Trophoblast cell (in vitro differentiated cells and primary cell): ENCODE data around the gene ZFYVE28.

ENCODE experiments used
- DNase-seq, 2 donors: peaks; one replicate each; pipeline ENCODE4 v3.0.0-alpha.2; 2016
- H2AFZ ChIP-seq: 2 replicates; pipeline ENCODE4 v1.6.1; 2013; ENCODE audit warnings: low read length, moderate library complexity, mild to moderate bottlenecking; ENCODE audit not compliant: insufficient read depth, poor library complexity
- H2AK5ac ChIP-seq: 2 replicates; pipeline ENCODE4 v1.6.1; 2013; ENCODE audit warnings: mild to moderate bottlenecking, low read length
- H2BK120ac ChIP-seq: 2 replicates; pipeline ENCODE4 v1.6.1; 2013; ENCODE audit warnings: low read length, mild to moderate bottlenecking, moderate library complexity; ENCODE audit not compliant: insufficient read depth, poor library complexity
- H2BK12ac ChIP-seq: 2 replicates; pipeline ENCODE4 v1.6.1; 2013; ENCODE audit warnings: mild to moderate bottlenecking, low read length, moderate library complexity
- H2BK5ac ChIP-seq: 2 replicates; pipeline ENCODE4 v1.6.1; 2013; ENCODE audit warnings: low read length, low read depth, moderate library complexity, mild to moderate bottlenecking; ENCODE audit not compliant: poor library complexity
- H3K14ac ChIP-seq: 2 replicates; pipeline ENCODE4 v1.6.1; 2013; ENCODE audit warnings: mild to moderate bottlenecking, low read length
- H3K18ac ChIP-seq: 2 replicates; pipeline ENCODE4 v1.6.1; 2013; ENCODE audit warnings: mild to moderate bottlenecking, low read length
- H3K23ac ChIP-seq: 2 replicates; pipeline ENCODE4 v1.6.1; 2013; ENCODE audit warnings: low read length
- H3K27ac ChIP-seq: 2 replicates; pipeline ENCODE4 v1.5.1; 2013; ENCODE audit warnings: low read depth, mild to moderate bottlenecking, inconsistent platforms, low read length, moderate library complexity
- H3K27me3 ChIP-seq: 2 replicates; pipeline ENCODE4 v1.6.1; 2013; ENCODE audit warnings: inconsistent platforms, mild to moderate bottlenecking, low read length, moderate library complexity; ENCODE audit not compliant: insufficient read depth
- H3K36me3 ChIP-seq, 2 experiments: 1 replicate in 1 of 2; 2 replicates in 1 of 2; pipeline ENCODE4 v1.6.1; 2013; ENCODE audit warnings: low read length in 2 of 2, mild to moderate bottlenecking in 2 of 2, moderate library complexity in 1 of 2; ENCODE audit not compliant: insufficient read depth in 2 of 2, control insufficient read depth in 1 of 2
- H3K4ac ChIP-seq: 2 replicates; pipeline ENCODE4 v1.6.1; 2013; ENCODE audit warnings: low read depth, mild to moderate bottlenecking, low read length, moderate library complexity
- H3K4me1 ChIP-seq, 2 experiments: 1 replicate in 1 of 2; 2 replicates in 1 of 2; pipeline ENCODE4 v1.6.1; 2013; ENCODE audit warnings: low read length in 2 of 2, mild to moderate bottlenecking in 2 of 2, moderate library complexity in 1 of 2; ENCODE audit not compliant: insufficient read depth in 2 of 2, control insufficient read depth in 1 of 2
- H3K4me2 ChIP-seq: 2 replicates; pipeline ENCODE4 v1.6.1; 2013; ENCODE audit warnings: inconsistent platforms, mild to moderate bottlenecking, low read length, moderate library complexity
- H3K4me3 ChIP-seq: 2 replicates; pipeline ENCODE4 v1.5.1; 2013; ENCODE audit warnings: mild to moderate bottlenecking, low read depth, low read length, inconsistent platforms
- H3K79me1 ChIP-seq: one replicate; pipeline ENCODE4 v1.6.1; 2013; ENCODE audit warnings: low read length
- H3K79me2 ChIP-seq: 2 replicates; pipeline ENCODE4 v1.6.1; 2013; ENCODE audit warnings: low read length, mild to moderate bottlenecking; ENCODE audit not compliant: control insufficient read depth, insufficient read depth, poor library complexity
- H3K9ac ChIP-seq: 2 replicates; pipeline ENCODE4 v1.6.1; 2013; ENCODE audit warnings: mild to moderate bottlenecking, low read length
- H3K9me3 ChIP-seq: 2 replicates; pipeline ENCODE4 v1.6.1; 2013; ENCODE audit warnings: low read depth, mild to moderate bottlenecking, control low read depth, inconsistent platforms, low read length; ENCODE audit not compliant: insufficient read depth
- H4K12ac ChIP-seq: 2 replicates; pipeline ENCODE4 v1.6.1; 2013; ENCODE audit warnings: low read depth, mild to moderate bottlenecking, low read length, moderate library complexity
- H4K8ac ChIP-seq: 2 replicates; pipeline ENCODE4 v1.6.1; 2013; ENCODE audit warnings: low read depth, mild to moderate bottlenecking, low read length, moderate library complexity
- H4K91ac ChIP-seq: one replicate; pipeline ENCODE4 v1.6.1; 2013; ENCODE audit warnings: low read depth, mild to moderate bottlenecking, low read length, moderate library complexity
- WGBS: extraction: QIAGEN DNeasy Blood & Tissue Kit; methylation state at CpG from one replicate; pipeline ENCODE4 v1.1.7; 2013; ENCODE audit warnings: missing lambda C conversion rate; ENCODE audit not compliant: insufficient read length, insufficient coverage; ENCODE audit errors: extremely low coverage; 5-methylcytosine and 5-hydroxymethylcytosine counted together

ZFYVE28 gene

DNA sequence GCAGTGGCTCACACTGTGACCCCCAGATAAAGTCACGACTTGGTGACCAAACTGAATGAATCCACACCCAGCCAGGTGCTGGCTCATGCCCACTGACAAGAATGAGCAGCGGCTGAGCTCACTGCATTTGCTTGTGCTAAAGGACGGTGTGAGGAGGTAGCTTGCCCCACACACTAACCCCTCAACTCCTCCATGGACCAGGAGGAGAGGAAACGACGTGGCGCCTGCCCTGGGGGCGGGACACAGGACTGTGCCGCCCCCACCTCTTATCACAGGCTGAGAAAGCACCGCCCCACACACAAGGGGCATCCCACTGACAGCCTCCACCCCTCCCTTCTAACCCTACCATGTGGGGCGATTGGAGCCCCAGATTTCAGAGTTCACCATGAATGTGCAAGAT lies 43.0 kb downstream of the ZFYVE28 start:
- Histone ChIP-seq H2BK5ac (no peak overlapping the region), H3K9ac (no peak overlapping the region), H2AFZ (no peak overlapping the region), H3K79me2 (no peaks in the 10 kb centered on the region), H2BK120ac (no peak overlapping the region), H3K4ac (no peak overlapping the region), H3K23ac (no peak overlapping the region), H3K79me1 (no peaks in the 10 kb centered on the region), H4K8ac (no peak overlapping the region), H3K14ac (no peak overlapping the region), H3K27me3 (no peaks in the 10 kb centered on the region), H2BK12ac (no peak overlapping the region), H3K27ac (no peak overlapping the region), H3K36me3 (no peaks in the 10 kb centered on the region), H4K91ac (no peak overlapping the region), H3K4me1 (no peaks in the 10 kb centered on the region), H3K9me3 (peaks cover 19% of the 10 kb centered on the region), H3K4me2 (no peak overlapping the region), H4K12ac (no peak overlapping the region), H2AK5ac (no peak overlapping the region), H3K4me3 (no peak overlapping the region), H3K18ac (no peak overlapping the region)
- no CpG with 5 or more reads among the region's 10 CpGs for WGBS
- DNase-seq = no peak

DNA sequence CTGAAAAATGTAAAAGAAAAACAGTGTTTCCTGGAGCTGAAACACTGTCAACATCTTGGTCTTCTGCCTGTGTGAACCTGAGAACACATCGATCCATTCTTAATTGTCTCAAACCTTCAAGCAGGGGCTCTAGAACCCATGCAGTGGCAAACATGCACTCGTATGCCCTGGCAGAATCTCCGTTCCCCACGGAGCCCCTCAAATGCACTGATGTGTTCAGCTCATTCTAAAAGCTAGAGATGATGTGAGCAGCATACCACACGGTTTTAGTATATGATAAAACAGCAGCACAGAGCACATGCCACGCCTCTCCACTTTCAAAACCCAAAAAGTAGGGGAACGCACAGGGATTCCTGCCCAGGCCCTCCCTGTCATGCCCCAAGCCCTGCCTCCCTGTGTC lies 44.9 kb downstream of the ZFYVE28 start:
- H3K4me1 ChIP-seq = no peaks in the 10 kb centered on the region
- no peak overlapping the region for H3K4ac ChIP-seq
- no peak overlapping the region for H4K91ac ChIP-seq
- H2AK5ac ChIP-seq = no peak overlapping the region
- no peaks in the 10 kb centered on the region for H3K27me3 ChIP-seq
- no peak overlapping the region for H3K4me2 ChIP-seq
- no peak overlapping the region for H2AFZ ChIP-seq
- no peak overlapping the region for H3K9ac ChIP-seq
- no peak for DNase-seq
- no peak overlapping the region for H3K14ac ChIP-seq
- H3K4me3 ChIP-seq = no peak overlapping the region
- no peaks in the 10 kb centered on the region for H3K79me2 ChIP-seq
- no peak overlapping the region for H3K23ac ChIP-seq
- WGBS = no CpG with 5 or more reads among the region's 7 CpGs
- H3K9me3 ChIP-seq = peaks cover 21% of the 10 kb centered on the region
- H2BK120ac ChIP-seq = no peak overlapping the region
- no peak overlapping the region for H3K18ac ChIP-seq
- no peak overlapping the region for H2BK5ac ChIP-seq
- H2BK12ac ChIP-seq = no peak overlapping the region
- H3K79me1 ChIP-seq = no peaks in the 10 kb centered on the region
- H3K27ac ChIP-seq = no peak overlapping the region
- no peak overlapping the region for H4K12ac ChIP-seq
- H3K36me3 ChIP-seq = no peaks in the 10 kb centered on the region
- H4K8ac ChIP-seq = no peak overlapping the region

DNA sequence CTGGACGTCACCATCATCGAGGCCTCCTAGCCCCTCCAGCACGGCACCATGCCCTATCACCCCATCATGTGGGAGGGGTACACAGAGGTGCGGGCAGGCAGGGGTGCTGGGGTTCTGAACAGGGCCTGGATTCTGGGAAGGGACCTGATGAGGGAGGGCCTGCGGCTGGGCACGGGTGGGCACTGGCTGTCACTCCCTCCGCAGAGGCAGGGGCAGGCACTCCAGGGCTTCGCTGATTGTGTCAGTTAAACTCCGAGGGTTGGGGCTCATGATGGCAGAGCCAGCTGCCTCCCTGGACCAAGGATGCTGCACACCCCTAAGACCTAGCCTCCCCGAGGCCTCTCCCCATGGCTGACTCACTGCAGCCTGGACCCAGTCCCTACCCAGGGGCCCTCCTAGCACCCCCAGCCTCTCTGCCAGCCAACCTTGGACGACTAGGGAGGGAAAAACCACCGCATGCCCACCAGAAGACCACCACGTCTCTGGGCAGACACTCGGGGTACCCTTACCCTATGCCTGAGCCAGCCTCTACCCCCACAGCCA lies 45.9 kb downstream of the ZFYVE28 start:
- H2BK5ac ChIP-seq = no peak overlapping the region
- DNase-seq = no peak
- no peaks in the 10 kb centered on the region for H3K27me3 ChIP-seq
- H3K23ac ChIP-seq = no peak overlapping the region
- H3K36me3 ChIP-seq = no peaks in the 10 kb centered on the region
- no peak overlapping the region for H3K18ac ChIP-seq
- H4K12ac ChIP-seq = no peak overlapping the region
- no peak overlapping the region for H2BK120ac ChIP-seq
- no peak overlapping the region for H4K8ac ChIP-seq
- no CpG with 5 or more reads among the region's 14 CpGs for WGBS
- H3K4me2 ChIP-seq = no peak overlapping the region
- H2AFZ ChIP-seq = no peak overlapping the region
- H3K9ac ChIP-seq = no peak overlapping the region
- peaks cover 21% of the 10 kb centered on the region for H3K9me3 ChIP-seq
- H3K4me1 ChIP-seq = no peaks in the 10 kb centered on the region
- H3K79me1 ChIP-seq = no peaks in the 10 kb centered on the region
- H3K4me3 ChIP-seq = no peak overlapping the region
- no peak overlapping the region for H2AK5ac ChIP-seq
- H4K91ac ChIP-seq = no peak overlapping the region
- H3K4ac ChIP-seq = no peak overlapping the region
- H3K79me2 ChIP-seq = no peaks in the 10 kb centered on the region
- H3K14ac ChIP-seq = no peak overlapping the region
- no peak overlapping the region for H3K27ac ChIP-seq
- no peak overlapping the region for H2BK12ac ChIP-seq

DNA sequence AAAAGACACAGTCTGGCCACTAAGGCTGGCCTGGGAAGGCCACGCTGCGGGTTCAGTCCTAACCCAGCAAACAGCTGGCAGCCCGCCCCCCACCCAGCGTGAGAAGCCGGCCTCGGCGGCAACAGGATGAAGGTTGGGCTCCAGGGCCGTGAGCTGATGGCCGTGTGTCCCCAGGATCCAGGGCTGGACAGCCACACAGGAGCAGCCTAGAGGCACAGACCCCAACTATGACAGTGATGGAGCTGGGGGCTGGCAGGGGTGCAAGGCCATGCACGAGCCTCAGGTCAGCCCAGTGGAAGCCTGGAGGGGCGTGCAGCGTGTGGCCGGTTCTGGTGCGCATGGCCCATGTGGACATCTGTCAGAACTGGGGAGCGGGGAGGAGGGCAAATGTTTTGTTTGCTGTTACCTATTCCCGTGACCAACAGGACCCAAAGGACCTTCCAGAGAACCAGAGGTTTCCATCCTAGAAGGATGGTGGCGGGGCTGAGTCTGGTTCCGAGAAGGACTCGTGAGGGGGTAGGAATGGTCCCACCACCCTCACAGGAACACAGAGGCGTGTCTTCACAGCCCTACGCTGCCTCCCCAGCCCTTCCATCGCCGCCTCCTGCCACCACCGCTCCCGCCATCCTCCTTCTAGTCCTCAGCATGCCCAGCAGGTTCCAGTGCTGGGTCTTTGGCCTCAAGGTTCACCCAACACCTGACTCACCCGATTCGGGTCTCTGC lies 46.5 kb downstream of the ZFYVE28 start:
- WGBS = no CpG with 5 or more reads among the region's 27 CpGs
- Histone ChIP-seq H3K36me3 (no peaks in the 10 kb centered on the region), H3K79me2 (no peaks in the 10 kb centered on the region)

More for the DNA sequence above, 46.5 kb downstream of the ZFYVE28 start:
- no peak overlapping the region for H2AFZ ChIP-seq
- no peak overlapping the region for H2BK12ac ChIP-seq
- no peaks in the 10 kb centered on the region for H3K79me1 ChIP-seq
- no peak overlapping the region for H3K27ac ChIP-seq
- H3K9me3 ChIP-seq = peaks cover 21% of the 10 kb centered on the region
- H3K4me2 ChIP-seq = no peak overlapping the region
- no peak overlapping the region for H3K9ac ChIP-seq
- no peaks in the 10 kb centered on the region for H3K4me1 ChIP-seq
- H3K4ac ChIP-seq = no peak overlapping the region
- no peak overlapping the region for H2BK120ac ChIP-seq
- H3K18ac ChIP-seq = no peak overlapping the region
- DNase-seq = no peak
- no peak overlapping the region for H3K14ac ChIP-seq
- no peak overlapping the region for H2AK5ac ChIP-seq
- H3K4me3 ChIP-seq = no peak overlapping the region
- no peak overlapping the region for H4K8ac ChIP-seq
- no peak overlapping the region for H4K12ac ChIP-seq
- H3K27me3 ChIP-seq = no peaks in the 10 kb centered on the region
- no peak overlapping the region for H4K91ac ChIP-seq
- H2BK5ac ChIP-seq = no peak overlapping the region
- no peak overlapping the region for H3K23ac ChIP-seq
